Nucleus accumbens (tissue), 56 donors: ENCODE measurements around the gene LIN9.
"Not testable (repeated sequence)": the region's sequence is repeated elsewhere in the genome, so short reads cannot be mapped to it uniquely, and the experiment has no call there.

ENCODE experiments used
- DNase-seq, 56 donors: peaks; one replicate each; lab custom pipeline; 2025; lab: John Stamatoyannopoulos, UW

LIN9 gene

GRCh38 chr1:226276987-226277386 is 32.0 kb downstream of the LIN9 start:
- DNase-seq: no peak

- DNase-seq: no peak
Measured at GRCh38 chr1:226276077-226276682, 32.8 kb downstream of the LIN9 start.

- no peak for DNase-seq
Measured at GRCh38 chr1:226274138-226274537, 34.8 kb downstream of the LIN9 start.

- not testable (repeated sequence) for DNase-seq
Measured at GRCh38 chr1:226272233-226272902, 36.6 kb downstream of the LIN9 start.

GRCh38 chr1:226268421-226269124 is 40.4 kb downstream of the LIN9 start:
- no peak for DNase-seq

- DNase-seq: no peak
Measured at GRCh38 chr1:226261818-226262217, 47.1 kb downstream of the LIN9 start.

GRCh38 chr1:226255380-226255779 is 53.6 kb downstream of the LIN9 start:
- no peak for DNase-seq

GRCh38 chr1:226253933-226254332 is 55.0 kb downstream of the LIN9 start:
- no peak for DNase-seq

- not testable (repeated sequence) for DNase-seq
Measured at GRCh38 chr1:226252841-226253240, 56.1 kb downstream of the LIN9 start.

- no peak for DNase-seq
Measured at GRCh38 chr1:226250511-226250910, 58.5 kb downstream of the LIN9 start.

- no peak for DNase-seq
Measured at GRCh38 chr1:226248796-226249195, 60.2 kb downstream of the LIN9 start.

- no peak for DNase-seq
Measured at GRCh38 chr1:226248091-226248490, 60.9 kb downstream of the LIN9 start.

- no peak for DNase-seq
Measured at GRCh38 chr1:226239421-226239820, 69.5 kb downstream of the LIN9 start.

GRCh38 chr1:226236826-226237225 is 72.1 kb downstream of the LIN9 start:
- no peak for DNase-seq

GRCh38 chr1:226233806-226234205 is 75.2 kb downstream of the LIN9 start:
- DNase-seq: no peak

- no peak for DNase-seq
Measured at GRCh38 chr1:226233293-226233692, 75.7 kb downstream of the LIN9 start.

GRCh38 chr1:226226601-226227000 is 82.4 kb downstream of the LIN9 start:
- DNase-seq: no peak

GRCh38 chr1:226223786-226224244 is 85.1 kb downstream of the LIN9 start:
- no peak for DNase-seq

GRCh38 chr1:226223157-226223785 is 85.7 kb downstream of the LIN9 start, which contains the start of gene MIXL1:
MIXL1 (plus strand) TSS chr1:226223664; CDS start chr1:226223682, 18 bp downstream.
- no peak for DNase-seq

GRCh38 chr1:226222686-226223085 is 86.3 kb downstream of the LIN9 start:
- no peak for DNase-seq
